K562 (cell line): Measurements from ENCODE around the gene ZCCHC3. TPM values are rescaled to one million over a fixed set of nuclear protein-coding genes. Genes with fewer than 3 reads are reported as not detected.

Experiments used
- ARID3A ChIP-seq: IDR thresholded peaks from 2 replicates; pipeline ENCODE4 v1.6.1; 2012; ENCODE audit warnings: low read depth, low read length, improper control_type of control experiment, borderline replicate concordance
- ARID3B ChIP-seq: fragments of 250-450 bp; sonication (Bioruptor Pico); IDR thresholded peaks from 2 replicates; pipeline ENCODE4 v1.4.0; 2020; ENCODE audit warnings: borderline replicate concordance
- FOXP4 ChIP-seq: sonication (generic); formaldehyde crosslinking; IDR thresholded peaks from 2 replicates; pipeline ENCODE4 v1.8.0; 2022; ENCODE audit warnings: mild to moderate bottlenecking, missing genetic modification reagents, borderline replicate concordance
- HNRNPL ChIP-seq: fragments of 200-400 bp; formaldehyde crosslinking; IDR thresholded peaks from 2 replicates; pipeline ENCODE4 v1.6.1; 2017; ENCODE audit warnings: low read depth, mild to moderate bottlenecking, low read length
- RCOR1 ChIP-seq, 2 experiments: IDR thresholded peaks; 2 replicates each; pipeline ENCODE4 v1.6.1; 2012; ENCODE audit warnings: low read depth in 2 of 2, low read length in 2 of 2, borderline replicate concordance in 1 of 2, improper control_type of control experiment in 1 of 2
- SP1 ChIP-seq: sonication (generic); formaldehyde crosslinking; IDR thresholded peaks from 2 replicates; pipeline ENCODE4 v1.8.1; 2022; ENCODE audit warnings: mild to moderate bottlenecking, missing genetic modification reagents
- ZNF12 ChIP-seq: sonication (generic); formaldehyde crosslinking; IDR thresholded peaks from 2 replicates; pipeline ENCODE4 v1.4.0; 2020; ENCODE audit warnings: mild to moderate bottlenecking, missing genetic modification reagents
- polyA plus RNA-seq, 8 experiments: library from polyadenylated mRNA; depleted of rRNA in 4 of 8; stranded (reverse) in 5 of 8; unstranded in 3 of 8; fragments of >200 nt; fragmentation: Nextera tagmentation in 2 of 8; fragmentation: Illumina TruSeq in 1 of 8; extraction: Ambion mirVana in 2 of 8; extraction: Trizol in 1 of 8; gene quantifications; 2 replicates each; pipeline versions ENCODE4 v1.2.1 to v1.2.3, GENCODE V29; 2011 to 2014; ENCODE audit warnings: inconsistent platforms in 1 of 8, missing spikeins in 1 of 8
- total RNA-seq, 7 experiments: library from RNA; depleted of rRNA in 6 of 7; stranded (reverse); fragments of >200 nt in 6 of 7; fragmentation: Illumina TruSeq in 2 of 7; extraction: Trizol in 2 of 7; gene quantifications; 2 replicates each; pipeline versions ENCODE4 v1.2.1 to v1.2.3, GENCODE V29; 2011 to 2021; ENCODE audit warnings: low replicate concordance in 1 of 7
- TF ChIP-seq, protein P1 (sequence below): fragments of 250-450 bp; sonication (Bioruptor Pico); IDR thresholded peaks from 2 replicates; pipeline ENCODE4 v1.8.0; 2022; ENCODE audit warnings: inconsistent platforms, mild to moderate bottlenecking, moderate library complexity, borderline replicate concordance
- TF ChIP-seq, protein P2 (sequence below), 3 experiments: fragments of 200-800 bp in 1 of 3; sonication (Bioruptor generic) in 1 of 3; sonication (generic) in 1 of 3; formaldehyde crosslinking in 1 of 3; IDR thresholded peaks; 2 replicates each; pipeline versions ENCODE4 v1.6.1 to v1.8.0; 2016 to 2022; ENCODE audit warnings: mild to moderate bottlenecking in 2 of 3, missing compliant biosample characterization in 2 of 3, missing genetic modification characterization in 2 of 3, missing genetic modification reagents in 1 of 3
- TF ChIP-seq, protein P3 (sequence below): fragments of 250-450 bp; sonication (Bioruptor Pico); IDR thresholded peaks from 2 replicates; pipeline ENCODE4 v1.4.0; 2020; ENCODE audit warnings: mild to moderate bottlenecking, moderate library complexity

The ZCCHC3 gene
- total and polyA plus RNA-seq, 9 of the 15 experiments (the other 6 are each of a cell fraction or from before 2014, with no cell fraction given), result 2.8 to 23.3 (median 16.5) TPM

DNA sequence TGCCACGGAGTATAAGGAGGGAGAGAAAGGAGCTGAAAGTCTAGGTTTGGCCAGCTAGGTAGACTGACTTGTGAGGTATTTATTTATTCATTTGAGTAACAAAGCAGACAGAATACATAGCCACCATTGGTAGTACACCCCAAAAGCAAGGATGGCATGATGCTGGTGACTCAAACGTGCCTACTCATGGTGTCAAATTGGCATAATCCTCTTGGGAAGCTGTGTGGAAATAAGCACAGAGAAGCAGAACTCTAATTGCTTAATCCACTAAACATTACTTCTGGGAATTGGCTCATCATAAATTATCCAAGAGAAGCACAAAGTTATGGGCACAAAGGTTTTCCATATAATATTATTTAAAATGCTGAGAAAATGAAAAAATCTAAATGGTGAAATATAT lies 37.4 kb upstream of the ZCCHC3 start (continued):
- TF ChIP-seq RCOR1 (IDR thresholded peaks at IDR 0.05; ENCODE audit: borderline replicate concordance in 1 of 2, low read depth in 2 of 2, low read length in 2 of 2) (no peak), ARID3A (no peak), HNRNPL (no peak), ZNF12 (no peak), SP1 (CRISPR knock-in tag) (no peak), FOXP4 (CRISPR knock-in tag) (no peak), ARID3B (CRISPR knock-in tag) (no peak)
- TF ChIP-seq, protein P1, sequence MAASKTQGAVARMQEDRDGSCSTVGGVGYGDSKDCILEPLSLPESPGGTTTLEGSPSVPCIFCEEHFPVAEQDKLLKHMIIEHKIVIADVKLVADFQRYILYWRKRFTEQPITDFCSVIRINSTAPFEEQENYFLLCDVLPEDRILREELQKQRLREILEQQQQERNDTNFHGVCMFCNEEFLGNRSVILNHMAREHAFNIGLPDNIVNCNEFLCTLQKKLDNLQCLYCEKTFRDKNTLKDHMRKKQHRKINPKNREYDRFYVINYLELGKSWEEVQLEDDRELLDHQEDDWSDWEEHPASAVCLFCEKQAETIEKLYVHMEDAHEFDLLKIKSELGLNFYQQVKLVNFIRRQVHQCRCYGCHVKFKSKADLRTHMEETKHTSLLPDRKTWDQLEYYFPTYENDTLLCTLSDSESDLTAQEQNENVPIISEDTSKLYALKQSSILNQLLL, result no peak
- TF ChIP-seq, protein P2, sequence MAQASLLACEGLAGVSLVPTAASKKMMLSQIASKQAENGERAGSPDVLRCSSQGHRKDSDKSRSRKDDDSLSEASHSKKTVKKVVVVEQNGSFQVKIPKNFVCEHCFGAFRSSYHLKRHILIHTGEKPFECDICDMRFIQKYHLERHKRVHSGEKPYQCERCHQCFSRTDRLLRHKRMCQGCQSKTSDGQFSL (CRISPR knock-in tag; IDR thresholded peaks at IDR 0.05), result no peak
- TF ChIP-seq, protein P2 (tag; IDR thresholded peaks at IDR 0.05), result no peak
- TF ChIP-seq, protein P3, sequence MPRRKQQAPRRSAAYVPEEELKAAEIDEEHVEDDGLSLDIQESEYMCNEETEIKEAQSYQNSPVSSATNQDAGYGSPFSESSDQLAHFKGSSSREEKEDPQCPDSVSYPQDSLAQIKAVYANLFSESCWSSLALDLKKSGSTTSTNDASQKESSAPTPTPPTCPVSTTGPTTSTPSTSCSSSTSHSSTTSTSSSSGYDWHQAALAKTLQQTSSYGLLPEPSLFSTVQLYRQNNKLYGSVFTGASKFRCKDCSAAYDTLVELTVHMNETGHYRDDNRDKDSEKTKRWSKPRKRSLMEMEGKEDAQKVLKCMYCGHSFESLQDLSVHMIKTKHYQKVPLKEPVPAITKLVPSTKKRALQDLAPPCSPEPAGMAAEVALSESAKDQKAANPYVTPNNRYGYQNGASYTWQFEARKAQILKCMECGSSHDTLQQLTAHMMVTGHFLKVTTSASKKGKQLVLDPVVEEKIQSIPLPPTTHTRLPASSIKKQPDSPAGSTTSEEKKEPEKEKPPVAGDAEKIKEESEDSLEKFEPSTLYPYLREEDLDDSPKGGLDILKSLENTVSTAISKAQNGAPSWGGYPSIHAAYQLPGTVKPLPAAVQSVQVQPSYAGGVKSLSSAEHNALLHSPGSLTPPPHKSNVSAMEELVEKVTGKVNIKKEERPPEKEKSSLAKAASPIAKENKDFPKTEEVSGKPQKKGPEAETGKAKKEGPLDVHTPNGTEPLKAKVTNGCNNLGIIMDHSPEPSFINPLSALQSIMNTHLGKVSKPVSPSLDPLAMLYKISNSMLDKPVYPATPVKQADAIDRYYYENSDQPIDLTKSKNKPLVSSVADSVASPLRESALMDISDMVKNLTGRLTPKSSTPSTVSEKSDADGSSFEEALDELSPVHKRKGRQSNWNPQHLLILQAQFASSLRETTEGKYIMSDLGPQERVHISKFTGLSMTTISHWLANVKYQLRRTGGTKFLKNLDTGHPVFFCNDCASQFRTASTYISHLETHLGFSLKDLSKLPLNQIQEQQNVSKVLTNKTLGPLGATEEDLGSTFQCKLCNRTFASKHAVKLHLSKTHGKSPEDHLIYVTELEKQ (CRISPR knock-in tag), result no peak
